ENCODE results near the gene RPS24. TPM values are rescaled to one million over a fixed set of nuclear protein-coding genes. Genes with fewer than 3 reads are reported as not detected.
"Not testable (repeated sequence)": the region's sequence is repeated elsewhere in the genome, so short reads cannot be mapped to it uniquely, and the experiment has no call there.

RPS24 gene
- total RNA-seq, 1 donor from 2014 or later, result 3,291 TPM

DNA sequence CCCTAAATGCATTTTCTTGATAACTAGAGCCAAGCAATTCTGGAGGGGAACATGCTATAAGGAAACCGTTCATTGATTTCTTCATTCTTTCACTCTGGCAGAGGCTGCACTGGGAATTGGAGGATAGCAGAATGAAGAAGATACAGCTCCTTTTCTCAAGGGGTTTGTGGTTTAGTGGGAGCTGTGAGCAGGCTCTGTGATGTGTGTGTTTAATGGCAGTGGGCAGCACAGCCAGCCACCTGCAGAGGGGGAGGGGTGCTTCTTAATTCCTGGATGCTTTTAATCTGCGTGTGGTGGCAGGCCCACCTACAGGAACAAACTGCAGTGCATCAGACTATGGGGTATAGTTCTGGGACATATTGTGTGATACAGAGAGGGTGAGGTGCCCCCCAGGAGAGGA, 31.9 kb downstream of the RPS24 start:
- intact Hi-C loops (cut with DNase I), result no loop called here

DNA sequence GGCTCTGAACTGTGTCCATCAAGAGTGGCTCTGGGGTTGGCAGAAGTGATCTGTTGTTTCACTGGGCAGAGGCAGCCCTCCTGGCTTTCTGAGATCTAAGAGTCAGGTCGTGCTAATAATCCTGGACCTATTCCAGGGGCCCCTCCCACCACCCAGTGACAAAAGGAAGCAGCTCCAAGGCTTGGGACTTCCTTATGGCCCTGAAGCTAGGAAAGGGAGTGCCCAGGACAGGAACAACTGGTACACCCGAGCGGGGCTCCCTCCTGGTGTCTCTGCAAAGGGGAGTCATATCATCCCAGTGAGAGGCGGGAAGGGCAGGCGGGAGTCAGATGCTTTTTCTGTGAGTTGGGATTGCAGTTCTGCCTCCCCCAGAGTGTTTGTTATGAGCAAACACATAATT, 32.3 kb downstream of the RPS24 start:
- Histone ChIP-seq H3K27me3 (no peaks in the 10 kb centered on the region), H3K4me3 (no peak overlapping the region), H3K36me3 (no peaks in the 10 kb centered on the region), H3K27ac (no peak overlapping the region), H3K4me1 (no peaks in the 10 kb centered on the region), H3K9me3 (no peaks in the 10 kb centered on the region)
- intact Hi-C loops (cut with DNase I), result no loop called here
- DNase-seq (ENCODE audit: extremely low spot score in 2 of 2), result no peak
- TF ChIP-seq, protein P1, sequence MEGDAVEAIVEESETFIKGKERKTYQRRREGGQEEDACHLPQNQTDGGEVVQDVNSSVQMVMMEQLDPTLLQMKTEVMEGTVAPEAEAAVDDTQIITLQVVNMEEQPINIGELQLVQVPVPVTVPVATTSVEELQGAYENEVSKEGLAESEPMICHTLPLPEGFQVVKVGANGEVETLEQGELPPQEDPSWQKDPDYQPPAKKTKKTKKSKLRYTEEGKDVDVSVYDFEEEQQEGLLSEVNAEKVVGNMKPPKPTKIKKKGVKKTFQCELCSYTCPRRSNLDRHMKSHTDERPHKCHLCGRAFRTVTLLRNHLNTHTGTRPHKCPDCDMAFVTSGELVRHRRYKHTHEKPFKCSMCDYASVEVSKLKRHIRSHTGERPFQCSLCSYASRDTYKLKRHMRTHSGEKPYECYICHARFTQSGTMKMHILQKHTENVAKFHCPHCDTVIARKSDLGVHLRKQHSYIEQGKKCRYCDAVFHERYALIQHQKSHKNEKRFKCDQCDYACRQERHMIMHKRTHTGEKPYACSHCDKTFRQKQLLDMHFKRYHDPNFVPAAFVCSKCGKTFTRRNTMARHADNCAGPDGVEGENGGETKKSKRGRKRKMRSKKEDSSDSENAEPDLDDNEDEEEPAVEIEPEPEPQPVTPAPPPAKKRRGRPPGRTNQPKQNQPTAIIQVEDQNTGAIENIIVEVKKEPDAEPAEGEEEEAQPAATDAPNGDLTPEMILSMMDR (IDR thresholded peaks at IDR 0.05), result no peak
- TF ChIP-seq POLR2A (IDR thresholded peaks at IDR 0.05) (no peak), POLR2AphosphoS5 (IDR thresholded peaks at IDR 0.05; ENCODE audit: insufficient read depth in 1 of 2, low read depth in 1 of 2) (no peak)

More for the DNA sequence above, 31.9 kb downstream of the RPS24 start:
- Histone ChIP-seq H3K27me3 (no peaks in the 10 kb centered on the region), H3K4me1 (no peaks in the 10 kb centered on the region), H3K4me3 (no peak overlapping the region), H3K36me3 (no peaks in the 10 kb centered on the region), H3K9me3 (no peaks in the 10 kb centered on the region), H3K27ac (no peak overlapping the region)
- TF ChIP-seq, protein P1 (IDR thresholded peaks at IDR 0.05), result no peak
- TF ChIP-seq POLR2AphosphoS5 (IDR thresholded peaks at IDR 0.05; ENCODE audit: insufficient read depth in 1 of 2, low read depth in 1 of 2) (no peak), POLR2A (IDR thresholded peaks at IDR 0.05) (no peak)
- no peak for DNase-seq (ENCODE audit: extremely low spot score in 2 of 2)

DNA sequence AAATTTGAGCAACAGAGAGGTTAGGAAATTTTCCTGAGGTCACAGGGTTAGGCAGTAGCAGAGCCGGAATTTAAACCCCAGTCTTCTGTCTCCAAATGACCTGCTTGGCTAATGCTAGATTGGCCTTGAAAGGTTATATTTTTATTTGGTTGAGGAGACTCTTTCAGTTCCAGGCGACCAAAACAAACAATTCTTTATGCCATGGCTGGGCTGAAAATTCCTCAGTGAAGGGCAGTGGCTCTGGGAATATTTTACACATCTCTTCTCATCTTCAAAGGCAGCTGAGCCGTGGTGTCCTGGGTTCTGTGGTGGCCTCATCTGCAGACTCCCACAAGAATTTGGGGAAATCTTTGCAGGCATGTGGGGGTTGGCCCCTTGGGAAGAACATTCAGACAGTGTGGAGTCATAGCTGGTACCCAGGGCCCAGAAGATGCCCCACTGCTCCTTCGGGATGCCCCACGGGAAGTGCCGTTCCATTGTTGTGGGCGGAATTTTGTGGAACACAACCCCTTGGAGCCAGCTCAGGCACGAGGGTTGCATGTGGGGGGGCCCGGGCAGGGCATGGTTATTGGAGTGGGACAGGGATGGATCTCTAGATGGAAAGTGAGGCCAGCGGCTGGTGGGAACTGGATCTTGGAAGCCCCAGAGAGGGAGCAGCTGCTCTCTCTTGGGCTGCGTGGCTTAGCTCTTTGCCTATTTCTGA, 33.2 kb downstream of the RPS24 start:
- no peak overlapping the region for H3K27ac ChIP-seq
- intact Hi-C loops (cut with DNase I), result no loop called here
- DNase-seq (ENCODE audit: extremely low spot score in 2 of 2), result no peak
- H3K4me3 ChIP-seq, result no peak overlapping the region
- no peaks in the 10 kb centered on the region for H3K36me3 ChIP-seq
- TF ChIP-seq, protein P1 (IDR thresholded peaks at IDR 0.05), result no peak
- TF ChIP-seq POLR2A (IDR thresholded peaks at IDR 0.05) (no peak), POLR2AphosphoS5 (IDR thresholded peaks at IDR 0.05; ENCODE audit: insufficient read depth in 1 of 2, low read depth in 1 of 2) (no peak)
- no peaks in the 10 kb centered on the region for H3K9me3 ChIP-seq
- H3K27me3 ChIP-seq, result no peaks in the 10 kb centered on the region
- H3K4me1 ChIP-seq, result no peaks in the 10 kb centered on the region

DNA sequence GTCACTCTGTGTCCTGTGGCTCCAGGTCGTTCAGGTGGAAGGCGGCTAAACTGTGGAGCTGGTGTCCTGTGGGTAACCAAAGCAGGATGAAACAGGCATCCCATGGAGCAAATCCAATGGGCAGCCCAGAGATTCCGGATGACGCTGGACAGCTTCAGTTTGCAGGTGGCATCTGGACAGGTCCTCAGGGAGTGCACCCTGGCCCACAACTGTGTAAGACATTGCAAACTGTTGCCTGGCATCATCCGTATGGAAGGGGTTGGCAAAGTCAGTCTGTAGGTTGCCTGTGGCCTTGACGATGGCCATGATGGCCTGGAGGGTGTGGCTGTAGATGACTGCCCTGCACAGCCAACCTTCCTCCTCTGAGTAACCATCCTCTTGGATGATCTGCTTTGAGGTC, 35.5 kb downstream of the RPS24 start:
- intact Hi-C loops (cut with DNase I), result no loop called here
- Histone ChIP-seq H3K36me3 (no peaks in the 10 kb centered on the region), H3K4me1 (no peaks in the 10 kb centered on the region), H3K27me3 (no peaks in the 10 kb centered on the region), H3K27ac (no peak overlapping the region), H3K9me3 (no peaks in the 10 kb centered on the region), H3K4me3 (no peak overlapping the region)
- no peak for DNase-seq (ENCODE audit: extremely low spot score in 2 of 2)
- TF ChIP-seq, protein P1 (IDR thresholded peaks at IDR 0.05), result no peak
- TF ChIP-seq POLR2AphosphoS5 (IDR thresholded peaks at IDR 0.05; ENCODE audit: insufficient read depth in 1 of 2, low read depth in 1 of 2), result no peak
- TF ChIP-seq POLR2A (IDR thresholded peaks at IDR 0.05), result no peak

DNA sequence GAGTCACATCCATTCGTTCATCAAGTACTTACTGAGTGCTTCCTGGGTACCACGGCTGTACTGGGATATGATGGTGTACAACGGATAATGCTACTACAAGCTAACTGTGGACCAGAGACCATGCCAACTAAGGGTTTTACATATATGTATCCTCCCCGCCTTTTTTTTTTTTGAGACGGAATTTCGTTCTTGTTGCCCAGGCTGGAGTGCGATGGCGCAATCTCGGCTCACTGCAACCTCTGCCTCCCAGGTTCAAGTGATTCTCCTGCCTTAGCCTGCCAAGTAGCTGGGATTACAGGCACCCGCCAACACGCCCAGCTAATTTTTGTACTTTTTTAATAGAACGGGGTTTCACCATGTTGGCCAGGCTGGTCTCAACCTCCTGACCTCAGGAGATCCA, 36.4 kb downstream of the RPS24 start:
- H3K4me3 ChIP-seq; H3K27me3 ChIP-seq; intact Hi-C loops (cut with DNase I); H3K4me1 ChIP-seq; H3K36me3 ChIP-seq; H3K27ac ChIP-seq; DNase-seq (ENCODE audit: extremely low spot score in 2 of 2); H3K9me3 ChIP-seq: not testable (repeated sequence)
